Upper lobe of left lung (tissue), 6 donors: Measurements from ENCODE around the gene RPL31. TPM values are rescaled to one million over a fixed set of nuclear protein-coding genes. Genes with fewer than 3 reads are reported as not detected.
A peak's percentile ranks its signal among the peaks of the same experiment; 100 is the strongest.

Experiments used
- ATAC-seq, 2 donors: fragments of 200-7000 bp; cut with Tn5 transposase; one replicate each; pipeline ENCODE4 v1.9.1; 2022; ENCODE audit warnings: mild to moderate bottlenecking in 2 of 2, moderate library complexity in 2 of 2; ENCODE audit not compliant: low FRiP score in 2 of 2
- DNase-seq, 2 donors: peaks; one replicate each; pipeline ENCODE4 v3.0.0-alpha.2; 2019 to 2020
- H3K27ac ChIP-seq, 4 donors: fragments of 200-600 bp; sonication (generic); one replicate each; pipeline ENCODE4 v1.5.1; 2016 to 2019
- H3K27me3 ChIP-seq, 4 donors: fragments of 200-600 bp; sonication (generic); one replicate each; pipeline ENCODE4 v1.5.1; 2017 to 2019
- H3K36me3 ChIP-seq, 4 donors: fragments of 200-600 bp; sonication (generic); one replicate each; pipeline ENCODE4 v1.5.1; 2016 to 2019
- H3K4me1 ChIP-seq, 4 donors: fragments of 200-600 bp; sonication (generic); one replicate each; pipeline ENCODE4 v1.5.1; 2018 to 2019
- H3K4me3 ChIP-seq, 4 donors: fragments of 200-600 bp; sonication (generic); one replicate each; pipeline ENCODE4 v1.5.1; 2017 to 2019; ENCODE audit warnings: mild to moderate bottlenecking in 2 of 4, moderate library complexity in 1 of 4
- H3K9me3 ChIP-seq, 4 donors: fragments of 200-600 bp; sonication (generic); one replicate each; pipeline ENCODE4 v1.5.1; 2018 to 2019
- EP300 ChIP-seq, 4 donors: sonication (generic); formaldehyde crosslinking; IDR thresholded peaks; one replicate each; pipeline ENCODE4 v1.5.1; 2017; ENCODE audit warnings: antibody characterized with exemption in 4 of 4, control low read depth in 2 of 4
- POLR2A ChIP-seq, 4 donors: fragments of 450-650 bp; IDR thresholded peaks; one replicate each; pipeline ENCODE4 v1.5.1; 2016 to 2017; ENCODE audit warnings: antibody characterized with exemption in 4 of 4, mild to moderate bottlenecking in 2 of 4
- POLR2AphosphoS5 ChIP-seq, 2 donors: sonication (generic); formaldehyde crosslinking; IDR thresholded peaks; one replicate each; pipeline ENCODE4 v1.5.1; 2017; ENCODE audit warnings: antibody characterized with exemption in 2 of 2
- WGBS, 2 donors: methylation state at CpG; one replicate each; pipeline ENCODE4 v1.1.5; 2017 to 2018; 5-methylcytosine and 5-hydroxymethylcytosine counted together
- total RNA-seq, 6 donors: library from RNA; depleted of rRNA in 4 of 6; stranded (reverse); fragments of >200 nt in 4 of 6; gene quantifications; one replicate each; pipeline versions ENCODE4 v1.1.0 to v1.2.1, GENCODE V29; 2016 to 2021
- TF ChIP-seq, protein P1 (sequence below), 6 experiments: fragments of 450-650 bp in 4 of 6; fragments of 200-600 bp in 2 of 6; sonication (generic) in 2 of 6; IDR thresholded peaks; one replicate each; pipeline ENCODE4 v1.5.1; 2016 to 2019; ENCODE audit warnings: antibody characterized with exemption in 6 of 6
- donor health status: DM: no; HTN: no; CAD: no; lungs with moderate emphysema.
- donor health status: DM: no; HTN: yes; CAD: no; lungs with severe emphysema.

Gene RPL31
- total RNA-seq, 6 donors from 2014 or later, result 422 to 1,166 (median 1,010) TPM

DNA sequence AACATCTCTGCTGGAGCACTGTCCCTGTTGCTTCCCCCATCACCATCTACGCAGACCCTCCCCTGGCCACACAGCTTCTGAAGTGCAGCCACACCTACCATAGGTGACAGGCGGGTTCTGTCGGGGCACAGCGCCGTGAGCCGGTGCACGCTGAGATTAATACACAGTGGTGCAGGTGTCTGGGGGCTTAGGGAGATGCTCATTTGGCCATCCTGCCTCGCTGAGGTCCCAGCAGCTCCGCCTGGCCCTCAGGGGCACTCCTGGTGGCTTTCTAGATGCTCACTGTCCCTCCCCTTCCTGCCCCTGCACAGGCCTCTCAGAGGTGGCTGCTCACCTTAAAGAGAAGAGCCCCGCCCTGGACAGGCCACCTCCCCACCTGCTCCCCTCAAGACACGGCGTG, 18.9 kb upstream of the RPL31 start:
- WGBS, 2 donors, result 94 to 95% methylated on average over 5 to 12 of the region's 12 CpGs
- no peak for ATAC-seq
- no peaks in the 10 kb centered on the region for H3K4me1 ChIP-seq
- peak overlapping the region in 1 of 4 donors; percentile 7 for H3K27ac ChIP-seq
- TF ChIP-seq, protein P1, sequence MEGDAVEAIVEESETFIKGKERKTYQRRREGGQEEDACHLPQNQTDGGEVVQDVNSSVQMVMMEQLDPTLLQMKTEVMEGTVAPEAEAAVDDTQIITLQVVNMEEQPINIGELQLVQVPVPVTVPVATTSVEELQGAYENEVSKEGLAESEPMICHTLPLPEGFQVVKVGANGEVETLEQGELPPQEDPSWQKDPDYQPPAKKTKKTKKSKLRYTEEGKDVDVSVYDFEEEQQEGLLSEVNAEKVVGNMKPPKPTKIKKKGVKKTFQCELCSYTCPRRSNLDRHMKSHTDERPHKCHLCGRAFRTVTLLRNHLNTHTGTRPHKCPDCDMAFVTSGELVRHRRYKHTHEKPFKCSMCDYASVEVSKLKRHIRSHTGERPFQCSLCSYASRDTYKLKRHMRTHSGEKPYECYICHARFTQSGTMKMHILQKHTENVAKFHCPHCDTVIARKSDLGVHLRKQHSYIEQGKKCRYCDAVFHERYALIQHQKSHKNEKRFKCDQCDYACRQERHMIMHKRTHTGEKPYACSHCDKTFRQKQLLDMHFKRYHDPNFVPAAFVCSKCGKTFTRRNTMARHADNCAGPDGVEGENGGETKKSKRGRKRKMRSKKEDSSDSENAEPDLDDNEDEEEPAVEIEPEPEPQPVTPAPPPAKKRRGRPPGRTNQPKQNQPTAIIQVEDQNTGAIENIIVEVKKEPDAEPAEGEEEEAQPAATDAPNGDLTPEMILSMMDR (IDR thresholded peaks at IDR 0.05), result no peak
- TF ChIP-seq POLR2A (IDR thresholded peaks at IDR 0.05), result no peak
- TF ChIP-seq EP300 (IDR thresholded peaks at IDR 0.05), result no peak
- no peak for TF ChIP-seq POLR2AphosphoS5 (IDR thresholded peaks at IDR 0.05)
- H3K9me3 ChIP-seq, result no peaks in the 10 kb centered on the region
- DNase-seq, result peak in 1 of 2 donors; percentile 66
- peaks cover 0 to 6% (median 0%) of the 10 kb centered on the region in 4 donors for H3K36me3 ChIP-seq
- no peaks in the 10 kb centered on the region for H3K27me3 ChIP-seq
- no peak overlapping the region for H3K4me3 ChIP-seq

DNA sequence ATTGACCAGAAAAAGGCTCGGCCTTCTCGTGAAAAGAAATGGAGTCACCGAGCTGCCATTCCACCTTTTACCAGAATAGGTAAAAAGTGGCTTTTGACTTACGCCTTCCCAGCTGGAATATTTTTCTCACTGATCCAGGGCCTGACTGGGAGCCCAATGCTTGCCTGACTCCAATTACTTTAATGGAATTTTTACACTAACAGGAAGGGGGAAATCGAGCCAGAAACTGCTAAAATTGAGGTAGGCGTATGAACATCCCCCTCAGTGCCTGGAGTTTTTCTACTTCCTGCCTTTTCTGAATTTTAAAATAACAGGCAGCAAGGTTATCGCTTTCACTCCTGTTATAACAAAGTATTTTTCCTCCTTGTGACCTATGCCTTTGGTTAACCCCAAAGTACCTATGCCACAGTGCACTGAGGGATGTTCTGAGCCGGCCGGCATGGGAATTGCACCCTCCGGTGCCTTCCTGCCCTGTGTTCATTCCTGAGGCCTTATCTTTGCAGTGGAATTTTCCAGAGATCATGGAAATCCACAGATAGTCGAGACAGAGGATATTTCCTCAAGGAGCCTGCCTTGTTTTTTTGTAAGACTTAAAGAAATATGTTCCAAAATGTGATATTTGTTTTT, 18.3 kb upstream of the RPL31 start:
- Histone ChIP-seq H3K27ac (no peak overlapping the region), H3K4me3 (no peak overlapping the region), H3K9me3 (no peaks in the 10 kb centered on the region), H3K36me3 (peaks cover 0 to 6% (median 0%) of the 10 kb centered on the region in 4 donors), H3K27me3 (no peaks in the 10 kb centered on the region), H3K4me1 (no peaks in the 10 kb centered on the region)
- 80 to 83% methylated on average over 11 of the region's 11 CpGs for WGBS, 2 donors
- DNase-seq, result no peak
- TF ChIP-seq, protein P1 (IDR thresholded peaks at IDR 0.05), result no peak
- TF ChIP-seq EP300 (IDR thresholded peaks at IDR 0.05) (no peak), POLR2AphosphoS5 (IDR thresholded peaks at IDR 0.05) (no peak), POLR2A (IDR thresholded peaks at IDR 0.05) (no peak)
- ATAC-seq, result no peak

DNA sequence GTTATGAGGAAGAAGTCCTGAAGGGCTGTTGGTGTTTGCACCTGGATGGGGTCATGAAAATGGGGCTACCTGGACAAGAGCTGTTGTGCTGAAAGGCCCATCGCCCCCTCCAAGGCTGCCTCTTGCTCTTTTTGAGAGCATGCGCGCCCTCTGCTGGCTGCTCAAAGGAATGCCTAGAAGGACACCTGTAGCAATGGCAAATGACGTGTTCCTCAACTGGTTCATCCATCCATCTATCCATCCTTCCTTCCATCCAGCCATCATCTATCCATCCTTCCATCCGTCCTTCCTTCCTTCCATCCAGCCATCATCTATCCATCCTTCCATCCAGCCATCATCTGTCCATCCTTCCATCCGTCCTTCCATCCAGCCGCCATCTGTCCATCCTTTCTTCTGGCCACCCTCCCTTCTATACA, 17.2 kb upstream of the RPL31 start:
- no peaks in the 10 kb centered on the region for H3K9me3 ChIP-seq
- ATAC-seq (peak in 1 of 2 donors; percentile 86), DNase-seq (peak in 1 of 2 donors; percentile 78)
- WGBS, 2 donors, result 31 to 34% methylated on average over 7 of the region's 7 CpGs
- H3K36me3 ChIP-seq, result peaks cover 0 to 6% (median 0%) of the 10 kb centered on the region in 4 donors
- no peak overlapping the region for H3K27ac ChIP-seq
- no peak overlapping the region for H3K4me3 ChIP-seq
- H3K4me1 ChIP-seq, result no peaks in the 10 kb centered on the region
- H3K27me3 ChIP-seq, result no peaks in the 10 kb centered on the region
- no peak for TF ChIP-seq POLR2AphosphoS5 (IDR thresholded peaks at IDR 0.05)
- TF ChIP-seq, protein P1 (IDR thresholded peaks at IDR 0.05), result peak; percentile 78 to 92 (median 86)

DNA sequence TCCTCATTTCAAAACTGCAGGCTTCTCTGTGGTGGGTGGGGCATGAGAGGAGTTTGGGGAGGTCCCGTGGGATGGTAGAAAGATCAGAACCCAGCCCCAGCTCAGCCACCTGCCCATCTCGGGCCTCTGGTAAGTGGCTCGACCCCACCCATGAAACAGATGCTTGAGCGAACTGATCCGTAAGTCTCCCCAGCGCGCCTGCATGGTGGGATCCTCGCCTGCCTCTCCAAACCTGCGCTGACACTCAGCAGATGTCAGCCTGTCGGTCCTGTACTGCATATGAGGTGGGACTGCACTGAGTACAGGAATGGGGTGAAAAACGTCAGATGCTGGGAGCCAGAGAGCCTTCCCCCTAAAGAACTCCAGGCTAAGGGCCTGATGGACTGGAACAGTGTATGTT, 15.9 kb upstream of the RPL31 start:
- ATAC-seq (no peak), DNase-seq (no peak)
- peaks cover 0 to 6% (median 0%) of the 10 kb centered on the region in 4 donors for H3K36me3 ChIP-seq
- no peak for TF ChIP-seq EP300 (IDR thresholded peaks at IDR 0.05)
- TF ChIP-seq, protein P1 (IDR thresholded peaks at IDR 0.05), result no peak
- no peak for TF ChIP-seq POLR2AphosphoS5 (IDR thresholded peaks at IDR 0.05)
- TF ChIP-seq POLR2A (IDR thresholded peaks at IDR 0.05), result no peak
- H3K27me3 ChIP-seq, result no peaks in the 10 kb centered on the region
- WGBS, 2 donors, result 89 to 96% methylated on average over 11 of the region's 11 CpGs
- H3K9me3 ChIP-seq, result no peaks in the 10 kb centered on the region
- H3K27ac ChIP-seq, result no peak overlapping the region
- H3K4me1 ChIP-seq, result no peaks in the 10 kb centered on the region
- H3K4me3 ChIP-seq, result no peak overlapping the region

DNA sequence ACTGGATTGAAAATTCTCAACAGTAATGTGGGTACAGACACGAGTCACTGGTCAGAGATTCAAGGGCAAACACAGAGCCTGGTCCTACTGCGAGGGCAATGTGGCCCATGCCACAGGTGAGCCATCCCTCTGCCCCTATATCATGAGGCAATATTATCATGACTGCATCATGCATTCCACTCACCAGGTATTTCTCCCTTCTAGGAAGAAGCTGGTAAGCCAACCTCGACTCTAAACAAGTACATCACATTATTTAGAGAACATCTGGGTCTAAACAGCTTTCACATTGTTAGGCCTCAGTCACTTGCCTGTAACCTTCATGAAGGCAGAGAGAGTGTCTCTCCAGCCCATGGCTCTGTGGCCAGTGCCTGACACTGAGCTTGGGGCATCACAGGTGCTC, 14.6 kb upstream of the RPL31 start:
- Histone ChIP-seq H3K36me3 (peaks cover 0 to 2% (median 0%) of the 10 kb centered on the region in 4 donors), H3K9me3 (no peaks in the 10 kb centered on the region), H3K4me1 (no peaks in the 10 kb centered on the region), H3K27ac (no peak overlapping the region), H3K4me3 (no peak overlapping the region), H3K27me3 (no peaks in the 10 kb centered on the region)
- DNase-seq, result no peak
- no peak for ATAC-seq
- no peak for TF ChIP-seq POLR2AphosphoS5 (IDR thresholded peaks at IDR 0.05)
- no peak for TF ChIP-seq POLR2A (IDR thresholded peaks at IDR 0.05)
- TF ChIP-seq EP300 (IDR thresholded peaks at IDR 0.05), result no peak
- WGBS, 2 donors, result 76 to 86% methylated on average over 1 to 3 of the region's 3 CpGs
